Hepatocyte (in vitro differentiated cells): ENCODE measurements around the gene KDM6B.

Experiments used
- EZH2 ChIP-seq: fragments of 200-600 bp; sonication (generic); IDR thresholded peaks from 2 replicates; pipeline ENCODE4 v1.6.1; 2016; ENCODE audit warnings: antibody characterized with exemption, mild to moderate bottlenecking, borderline replicate concordance
- EZH2phosphoT487 ChIP-seq: fragments of 200-600 bp; sonication (generic); IDR thresholded peaks from one replicate; pipeline ENCODE4 v1.6.1; 2018; ENCODE audit warnings: antibody characterized with exemption, mild to moderate bottlenecking, low read depth, moderate library complexity; ENCODE audit not compliant: unreplicated experiment, severe bottlenecking
- TF ChIP-seq, protein P1 (sequence below): fragments of 200-600 bp; sonication (generic); IDR thresholded peaks from 2 replicates; pipeline ENCODE4 v1.5.1; 2016; ENCODE audit warnings: antibody characterized with exemption, mild to moderate bottlenecking; ENCODE audit not compliant: poor library complexity

DNA sequence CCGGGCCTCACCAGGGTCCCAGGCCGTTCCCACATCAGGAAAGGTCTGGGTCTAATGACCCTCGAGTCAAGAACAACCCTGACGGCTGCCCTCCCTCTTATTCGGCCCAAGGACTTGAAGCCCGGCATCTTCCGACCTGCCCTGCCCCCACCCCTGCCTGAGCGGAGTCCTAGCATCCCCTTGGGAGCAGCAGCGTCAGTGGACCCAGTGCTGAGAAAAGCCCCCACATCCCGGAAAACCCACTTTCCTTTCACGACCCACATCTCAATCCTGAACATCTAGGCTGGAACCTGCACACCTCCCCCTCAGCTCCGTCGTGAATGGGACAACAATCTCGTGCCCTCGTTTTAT, 21.6 kb downstream of the KDM6B start:
- TF ChIP-seq, protein P1, sequence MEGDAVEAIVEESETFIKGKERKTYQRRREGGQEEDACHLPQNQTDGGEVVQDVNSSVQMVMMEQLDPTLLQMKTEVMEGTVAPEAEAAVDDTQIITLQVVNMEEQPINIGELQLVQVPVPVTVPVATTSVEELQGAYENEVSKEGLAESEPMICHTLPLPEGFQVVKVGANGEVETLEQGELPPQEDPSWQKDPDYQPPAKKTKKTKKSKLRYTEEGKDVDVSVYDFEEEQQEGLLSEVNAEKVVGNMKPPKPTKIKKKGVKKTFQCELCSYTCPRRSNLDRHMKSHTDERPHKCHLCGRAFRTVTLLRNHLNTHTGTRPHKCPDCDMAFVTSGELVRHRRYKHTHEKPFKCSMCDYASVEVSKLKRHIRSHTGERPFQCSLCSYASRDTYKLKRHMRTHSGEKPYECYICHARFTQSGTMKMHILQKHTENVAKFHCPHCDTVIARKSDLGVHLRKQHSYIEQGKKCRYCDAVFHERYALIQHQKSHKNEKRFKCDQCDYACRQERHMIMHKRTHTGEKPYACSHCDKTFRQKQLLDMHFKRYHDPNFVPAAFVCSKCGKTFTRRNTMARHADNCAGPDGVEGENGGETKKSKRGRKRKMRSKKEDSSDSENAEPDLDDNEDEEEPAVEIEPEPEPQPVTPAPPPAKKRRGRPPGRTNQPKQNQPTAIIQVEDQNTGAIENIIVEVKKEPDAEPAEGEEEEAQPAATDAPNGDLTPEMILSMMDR = no peak
- TF ChIP-seq EZH2 = no peak
- no peak for TF ChIP-seq EZH2phosphoT487
